Kidney tubule cell (primary cell): ENCODE data around the gene CREB3L4.
"Not testable (repeated sequence)": the region's sequence is repeated elsewhere in the genome, so short reads cannot be mapped to it uniquely, and the experiment has no call there.

Experiments
- DNase-seq: peaks from one replicate; pipeline ENCODE4 v3.0.0-alpha.2; 2018; ENCODE audit warnings: low spot score

CREB3L4 gene

DNA sequence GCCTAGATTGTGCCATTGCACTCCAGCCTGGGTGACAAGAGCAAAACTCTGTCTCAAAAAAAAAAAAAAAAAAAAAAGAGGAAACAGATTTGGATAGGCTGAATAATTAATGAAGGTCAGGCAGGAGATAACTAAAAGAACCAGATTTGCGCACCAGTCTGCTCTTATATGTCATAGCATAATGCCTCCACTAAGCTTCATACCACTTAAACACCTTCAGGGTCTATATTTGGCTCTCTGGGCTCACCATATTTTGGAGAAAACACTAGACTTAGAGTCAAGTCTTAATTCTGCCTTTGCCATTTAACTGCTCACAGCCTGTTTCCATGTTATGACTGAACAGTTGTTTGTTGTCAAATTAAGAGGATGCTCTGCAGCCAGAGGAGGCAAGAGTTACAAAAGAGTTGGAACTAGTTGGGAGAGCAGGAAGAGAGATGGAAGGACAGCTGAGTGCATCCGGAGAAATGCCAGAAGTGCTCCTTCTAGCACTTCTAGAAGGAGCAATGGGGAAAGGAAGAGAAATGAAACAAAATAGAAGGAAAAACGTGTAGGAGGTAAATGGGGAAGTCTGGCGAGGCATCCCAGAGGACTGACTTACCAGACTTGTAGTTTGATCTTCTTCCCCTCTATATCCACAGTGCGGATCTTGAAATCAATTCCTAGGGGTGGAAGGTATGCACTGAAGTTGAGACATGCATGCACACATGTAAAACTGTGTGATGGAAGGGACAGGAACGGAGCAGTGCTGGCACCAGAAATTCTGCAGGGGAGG lies 16.6 kb downstream of the CREB3L4 start:
- DNase-seq, result no peak

DNA sequence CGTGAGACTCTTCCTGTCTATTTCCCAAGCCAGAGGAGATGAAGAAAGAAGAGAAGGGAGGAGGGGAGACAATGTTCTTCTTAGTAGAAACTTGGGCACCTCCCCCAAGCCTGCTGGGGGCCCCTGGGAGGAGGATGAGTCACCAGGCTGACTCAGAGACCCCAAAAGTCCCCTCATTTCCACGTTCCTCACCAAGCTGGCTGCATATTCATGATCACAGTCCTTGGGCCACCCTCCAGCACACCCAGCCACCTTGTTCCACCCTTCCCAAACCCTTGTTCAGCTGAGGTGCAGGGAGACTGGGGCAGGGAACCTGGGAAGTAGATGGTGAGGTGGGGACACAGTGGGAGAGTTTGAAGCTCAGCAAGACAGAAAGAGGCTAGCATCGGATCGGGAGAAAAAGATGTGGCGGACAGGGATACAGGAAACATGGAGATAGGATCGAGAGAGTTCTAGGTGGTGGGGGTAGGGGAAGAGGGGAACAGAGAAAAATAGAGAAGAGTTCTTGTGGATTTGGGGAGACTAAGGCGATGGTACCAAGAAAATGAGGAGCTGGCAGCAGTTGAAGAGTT lies 17.7 kb downstream of the CREB3L4 start:
- DNase-seq, result peak; percentile 89

DNA sequence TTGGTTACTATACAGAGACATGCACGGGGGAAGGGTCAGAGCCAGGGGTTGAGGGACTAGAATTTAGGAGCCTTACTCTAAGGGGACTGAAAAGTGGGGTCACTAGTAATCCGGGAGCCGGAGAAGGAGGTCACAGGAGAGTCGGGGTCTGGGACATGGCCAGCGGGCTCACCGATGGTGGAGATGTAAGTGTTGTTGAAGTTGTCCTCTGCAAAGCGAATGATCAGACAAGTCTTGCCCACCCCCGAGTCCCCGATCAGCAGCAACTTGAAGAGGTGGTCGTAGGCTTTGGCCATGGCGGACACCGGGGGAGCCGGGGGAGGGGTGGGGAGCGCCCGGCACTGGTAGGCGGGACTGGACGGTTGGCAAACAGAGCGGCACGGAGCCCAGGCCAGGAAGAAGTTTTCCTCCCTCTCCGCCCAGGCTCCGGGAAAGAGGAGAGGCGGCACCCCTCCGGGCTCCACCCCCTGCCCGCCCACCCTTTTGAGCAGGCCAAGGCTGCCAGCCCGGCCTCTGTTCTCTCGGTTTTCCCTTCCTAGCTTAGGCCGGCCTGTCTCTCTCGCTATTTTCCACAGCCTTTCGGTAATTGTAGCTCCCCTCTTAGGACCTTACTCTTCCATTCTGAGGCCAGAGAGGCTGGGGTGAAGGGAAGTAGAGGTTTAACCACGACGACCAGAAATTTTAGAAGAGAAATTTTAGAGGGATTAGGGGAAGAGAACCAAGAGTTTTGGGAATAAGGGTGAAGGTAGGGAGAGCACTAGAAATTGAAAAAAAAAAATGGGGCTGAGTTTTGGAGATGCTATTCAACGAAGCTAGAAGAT lies 18.4 kb downstream of the CREB3L4 start, which contains the start of gene RAB13:
Gene RAB13, minus strand, starts transcription at position 399 of the 821 bp plus-strand sequence. Its CDS starts 103 bp downstream, at position 296.
- peak; percentile 92 for DNase-seq

DNA sequence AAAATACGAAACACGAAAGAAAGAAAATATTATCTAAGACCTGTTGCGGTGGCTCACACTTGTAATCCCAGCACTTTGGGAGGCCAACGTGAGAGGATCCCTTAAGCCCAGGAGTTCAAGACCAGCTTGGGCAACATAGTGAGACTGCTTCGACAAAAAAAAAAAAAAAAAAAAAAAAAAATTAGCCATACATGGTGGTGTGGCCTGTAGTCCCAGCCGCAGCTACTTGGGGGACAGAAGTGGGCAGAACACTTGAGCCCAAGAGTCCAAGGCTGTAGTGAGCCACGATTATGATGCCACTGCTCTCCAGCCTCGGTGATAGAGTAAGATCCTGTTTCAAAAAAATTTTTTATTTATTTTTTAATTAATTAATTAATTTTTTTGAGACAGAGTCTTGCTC lies 19.9 kb downstream of the CREB3L4 start:
- no peak for DNase-seq

DNA sequence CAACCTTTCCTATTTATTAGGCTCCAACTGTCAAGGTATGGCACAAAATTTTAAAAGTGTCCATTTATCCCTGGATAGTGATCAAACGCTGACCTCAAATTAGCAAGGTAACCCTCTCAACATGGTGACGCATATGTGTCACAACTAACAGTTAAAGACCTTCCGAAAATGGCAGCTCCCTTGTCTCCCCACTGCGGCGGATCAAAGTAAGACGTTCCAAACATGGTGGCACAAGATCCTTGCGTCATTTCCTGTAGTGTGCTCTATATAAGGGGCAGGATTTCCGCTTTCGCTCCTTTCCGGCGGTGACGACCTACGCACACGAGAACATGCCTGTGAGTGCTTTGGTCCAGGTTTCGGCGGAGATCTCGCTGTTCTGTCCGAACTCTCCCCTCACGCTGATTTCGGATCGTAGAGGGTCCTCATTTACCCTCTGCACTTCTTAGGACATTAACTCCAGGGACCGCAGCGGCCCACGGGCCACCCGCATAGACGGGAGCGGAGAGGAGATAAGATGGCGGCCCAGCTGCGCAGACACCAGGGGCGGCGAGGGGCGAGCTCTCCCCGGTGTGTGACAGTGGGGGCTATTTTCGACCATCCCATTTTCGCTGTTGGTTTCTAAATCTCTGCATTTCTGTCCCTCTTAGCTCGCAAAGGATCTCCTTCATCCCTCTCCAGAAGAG lies 22.9 kb downstream of the CREB3L4 start, which contains the start of gene RPS27:
Gene RPS27, plus strand, starts transcription at position 295 of the 683 bp plus-strand sequence. Its CDS starts 35 bp downstream, at position 330.
- DNase-seq, result peak; percentile 98

DNA sequence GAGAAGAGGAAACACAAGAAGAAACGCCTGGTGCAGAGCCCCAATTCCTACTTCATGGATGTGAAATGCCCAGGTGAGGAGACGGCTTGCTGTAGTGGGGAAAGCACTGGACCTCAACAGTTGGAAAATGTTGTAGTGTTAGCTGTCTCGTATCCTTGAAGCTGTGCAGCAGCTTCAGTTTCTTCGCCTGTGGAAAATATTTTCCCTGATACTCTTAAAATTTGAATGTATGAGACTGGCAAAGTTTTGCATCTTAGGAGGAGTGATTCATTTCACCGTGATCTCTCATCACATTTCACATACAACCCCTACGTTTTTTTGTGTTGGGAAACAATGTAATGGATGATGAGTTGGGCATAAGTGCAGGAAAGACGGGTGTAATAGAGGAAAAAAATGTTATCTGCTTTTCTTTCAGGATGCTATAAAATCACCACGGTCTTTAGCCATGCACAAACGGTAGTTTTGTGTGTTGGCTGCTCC lies 23.5 kb downstream of the CREB3L4 start:
- no peak for DNase-seq

DNA sequence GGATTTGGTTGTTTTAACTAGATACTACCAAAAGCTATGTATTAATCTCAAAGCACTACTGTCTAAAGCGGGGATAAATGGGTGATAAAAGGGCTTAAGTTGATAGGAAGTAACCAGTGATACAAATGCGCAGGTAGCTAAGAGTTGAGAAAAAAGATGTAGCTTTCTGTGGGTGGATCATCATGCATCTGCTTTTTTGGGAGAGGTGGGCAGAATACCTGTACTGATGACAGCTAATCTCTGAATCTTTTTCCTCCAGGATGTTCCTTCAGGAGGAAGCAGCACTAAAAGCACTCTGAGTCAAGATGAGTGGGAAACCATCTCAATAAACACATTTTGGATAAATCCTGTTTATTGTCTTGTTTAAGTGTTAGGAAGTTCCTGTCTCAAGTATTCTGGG lies 24.1 kb downstream of the CREB3L4 start:
- DNase-seq, result no peak

DNA sequence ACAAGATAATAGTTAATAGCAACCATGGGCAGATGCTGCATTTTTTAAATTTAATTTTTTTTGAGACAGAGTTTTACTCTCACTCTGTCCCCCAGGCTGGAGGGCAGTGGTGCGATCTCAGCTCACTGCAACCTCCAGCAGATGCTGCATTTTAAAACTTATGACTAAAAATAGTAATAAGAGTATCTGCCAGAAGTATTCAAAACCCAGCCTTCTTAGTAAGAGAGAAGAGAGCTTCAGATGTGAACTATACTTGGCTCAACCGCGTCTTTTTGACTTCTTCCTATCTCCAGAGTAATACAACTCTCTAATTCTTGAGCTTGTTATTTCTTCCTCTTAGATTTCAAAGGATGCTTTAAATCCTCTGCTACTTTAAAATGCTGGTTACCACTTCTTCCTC lies 27.5 kb downstream of the CREB3L4 start:
- no peak for DNase-seq

DNA sequence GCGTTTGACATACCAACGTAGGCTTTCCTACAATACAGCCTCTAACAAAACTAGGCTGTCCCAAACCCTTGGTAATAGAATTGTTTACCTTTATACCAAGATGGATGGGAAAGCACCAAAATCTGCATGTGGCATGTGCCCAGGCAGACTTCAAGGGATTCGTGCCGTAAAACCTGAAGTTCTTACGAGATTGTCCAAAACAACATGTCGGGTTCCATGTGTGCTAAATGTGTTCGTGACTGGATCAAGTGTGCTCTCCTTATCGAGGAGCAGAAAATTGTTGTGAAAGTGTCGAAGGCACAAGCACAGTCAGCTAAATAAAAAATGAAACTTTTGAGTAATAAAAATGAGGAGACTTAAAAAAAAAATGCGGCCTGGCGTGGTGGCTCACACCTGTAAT lies 27.9 kb downstream of the CREB3L4 start:
- no peak for DNase-seq

DNA sequence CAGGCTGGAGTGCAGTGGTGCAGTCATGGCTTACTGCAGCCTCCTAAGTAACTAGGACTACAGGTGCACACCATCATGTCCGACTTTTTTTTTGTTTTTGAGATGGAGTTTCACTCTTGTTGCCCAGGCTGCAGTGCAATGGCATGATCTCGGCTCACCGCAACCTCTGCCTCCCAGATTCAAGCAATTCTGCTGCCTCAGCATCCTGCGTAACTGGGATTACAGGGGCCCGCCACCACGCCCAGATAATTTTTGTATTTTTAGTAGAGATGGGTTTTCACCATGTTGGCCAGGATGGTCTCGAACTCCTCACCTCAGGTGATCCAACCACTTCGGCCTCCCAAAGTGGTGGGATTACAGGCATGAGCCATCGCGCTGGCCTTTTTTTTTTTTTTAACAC lies 29.2 kb downstream of the CREB3L4 start:
- DNase-seq, result not testable (repeated sequence)

DNA sequence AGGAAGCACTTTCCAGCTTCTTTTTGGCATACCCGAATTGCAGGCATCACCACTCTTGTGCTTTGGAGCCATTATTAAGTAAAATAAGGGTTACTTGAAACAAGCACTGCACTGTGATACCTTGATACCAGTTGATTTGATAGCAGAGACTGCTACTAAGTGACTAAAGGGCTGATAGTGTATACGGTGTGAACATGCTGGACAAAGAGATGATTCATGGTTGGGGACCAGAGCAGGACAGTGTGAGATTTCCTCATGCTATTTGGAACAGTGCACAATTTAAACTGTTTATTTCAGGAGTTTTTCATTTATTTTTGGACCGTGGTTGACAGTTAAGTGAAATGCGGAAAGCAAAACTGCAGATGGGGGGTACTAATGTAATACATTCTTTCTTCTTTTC lies 32.7 kb downstream of the CREB3L4 start:
- no peak for DNase-seq

DNA sequence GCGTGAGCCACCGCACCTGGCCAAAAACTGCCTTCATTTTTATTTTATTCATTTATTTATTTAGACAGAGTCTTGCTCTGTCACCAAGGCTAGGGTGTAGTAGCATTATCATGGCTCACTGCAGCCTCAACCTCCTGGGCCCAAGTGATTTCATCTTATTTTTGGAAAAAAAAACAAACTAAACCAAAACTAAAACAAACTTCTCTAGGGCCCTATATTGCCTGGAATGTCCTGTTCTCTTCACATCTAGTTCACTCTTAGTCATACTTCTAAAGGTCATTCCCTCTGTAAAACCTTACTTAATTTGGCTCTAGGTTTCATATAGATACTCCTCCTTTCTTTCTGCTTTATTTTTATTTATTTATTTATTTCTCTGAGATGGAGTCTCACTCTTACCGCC lies 38.4 kb downstream of the CREB3L4 start:
- no peak for DNase-seq

DNA sequence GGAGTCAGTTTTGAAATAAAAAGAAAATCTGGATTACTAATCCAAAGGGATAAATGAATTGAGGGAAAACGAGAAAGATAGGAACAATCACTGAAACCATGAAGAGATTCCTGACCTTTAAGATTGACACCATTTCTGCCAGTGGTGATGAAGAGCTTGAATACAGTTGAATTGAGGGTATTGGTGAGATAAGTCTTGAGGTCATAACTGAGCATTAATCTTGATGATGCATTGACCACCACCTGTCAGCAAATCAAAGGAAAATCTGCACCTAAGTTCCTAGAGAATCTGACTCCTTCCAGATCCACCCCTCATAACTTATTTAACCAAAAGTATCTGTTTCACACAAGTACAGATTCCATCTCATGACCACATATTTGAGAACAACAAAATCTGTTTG lies 44.4 kb downstream of the CREB3L4 start:
- DNase-seq, result no peak

DNA sequence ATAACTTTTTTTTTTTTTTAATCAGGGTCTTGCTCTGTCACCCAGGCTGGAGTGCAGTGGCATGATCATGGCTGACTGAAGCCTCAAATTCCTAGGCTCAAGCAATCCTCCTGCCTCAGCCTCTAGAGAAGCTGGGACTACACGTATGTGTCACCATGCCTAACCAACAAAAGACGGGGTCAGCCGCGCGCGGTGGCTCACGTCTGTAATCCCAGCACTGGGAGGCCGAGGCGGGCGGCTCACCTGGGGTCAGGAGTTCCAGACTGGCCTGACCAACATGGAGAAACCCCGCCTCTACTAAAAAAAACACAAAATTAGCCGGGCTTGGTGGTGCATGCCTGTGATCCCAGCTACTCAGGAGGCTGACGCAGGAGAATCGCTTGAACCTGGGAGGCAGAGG lies 44.8 kb downstream of the CREB3L4 start:
- not testable (repeated sequence) for DNase-seq

DNA sequence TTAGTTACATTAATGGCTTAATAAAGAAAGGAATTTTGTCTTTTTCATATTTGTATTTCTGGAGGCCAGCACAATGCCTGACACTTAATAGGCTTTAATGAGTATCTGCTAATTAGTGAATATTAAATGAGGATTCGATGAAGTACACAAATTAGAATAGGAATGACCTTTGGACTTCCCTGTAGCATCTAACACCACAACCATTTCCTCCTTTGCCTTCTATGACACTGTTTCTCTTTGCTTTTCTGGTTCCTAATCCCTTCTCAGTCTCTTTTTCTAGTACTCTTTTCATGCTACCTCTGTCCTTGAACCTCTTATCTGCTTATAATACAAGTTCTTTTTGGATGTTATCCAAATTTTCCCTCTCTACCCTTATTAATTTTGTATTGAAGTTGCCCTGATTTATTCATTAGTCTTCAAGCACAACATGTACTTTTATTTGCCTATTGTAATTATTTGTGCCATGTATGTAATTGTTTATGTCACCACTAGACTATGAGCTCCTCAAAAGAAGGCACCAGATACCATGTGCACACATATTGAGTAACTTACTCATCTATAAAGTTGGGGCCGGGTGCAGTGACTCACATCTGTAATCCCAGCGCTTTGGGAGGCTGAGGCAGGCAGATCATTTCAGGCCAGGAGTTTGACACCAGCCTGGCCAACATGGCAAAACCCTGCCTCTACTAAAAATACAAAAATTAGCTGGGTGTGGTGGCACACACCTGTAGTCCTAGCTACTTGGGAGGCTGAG lies 46.6 kb downstream of the CREB3L4 start:
- DNase-seq, result peak; percentile 18

DNA sequence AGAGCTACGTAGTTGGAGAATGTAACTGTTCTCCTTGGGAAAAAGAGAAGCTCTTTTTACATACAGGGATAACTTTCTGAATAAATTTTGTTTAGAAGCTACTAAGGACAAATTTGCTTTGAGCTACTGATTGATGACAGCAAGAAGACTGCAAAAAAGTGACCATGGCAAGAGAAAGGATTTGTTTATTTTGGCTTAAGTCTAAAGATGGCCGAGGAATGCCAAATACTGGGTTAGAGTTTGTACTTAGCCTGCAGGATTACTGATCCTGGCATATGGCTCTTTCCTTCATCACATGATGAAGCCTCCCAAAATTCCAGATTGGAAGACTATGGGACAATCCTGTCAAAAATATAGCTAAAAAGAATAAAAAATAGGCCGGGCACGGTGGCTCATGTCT lies 51.6 kb downstream of the CREB3L4 start:
- DNase-seq, result no peak

DNA sequence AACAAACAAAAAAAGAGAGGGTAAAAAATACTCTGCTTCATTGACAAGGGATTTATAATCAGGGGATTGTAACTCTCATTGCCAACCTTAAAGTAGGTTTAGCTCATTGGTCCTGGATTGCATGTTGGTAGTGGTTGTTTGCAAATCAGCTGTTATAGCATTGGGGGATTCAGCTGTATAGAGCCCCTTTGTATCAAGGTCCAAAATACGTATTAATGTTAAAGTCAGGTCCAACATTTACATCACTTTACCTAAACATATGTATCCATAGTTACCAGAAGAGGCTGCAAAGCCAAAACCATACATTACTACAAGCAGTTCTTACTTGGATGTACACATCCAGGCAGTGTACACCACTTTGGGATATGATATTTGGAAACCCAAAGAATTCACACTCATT lies 52.2 kb downstream of the CREB3L4 start:
- DNase-seq, result no peak
